GM12878 (cell line): Measurements from ENCODE around the gene PPP1R9B. TPM values are rescaled to one million over a fixed set of nuclear protein-coding genes. Genes with fewer than 3 reads are reported as not detected.

Experiments
- CBFB ChIP-seq: IDR thresholded peaks from 2 replicates; pipeline ENCODE4 v1.6.1; 2016; ENCODE audit warnings: antibody characterized with exemption, low read depth
- CEBPB ChIP-seq, 2 experiments: fragments of 150-350 bp in 1 of 2; IDR thresholded peaks; 2 replicates each; pipeline ENCODE4 v1.6.1; 2012 to 2014; ENCODE audit warnings: low read depth in 2 of 2, low read length in 2 of 2, borderline replicate concordance in 1 of 2, inconsistent platforms in 1 of 2
- EZH2 ChIP-seq: IDR thresholded peaks from 2 replicates; pipeline ENCODE4 v1.6.1; 2012; ENCODE audit warnings: low read depth, mild to moderate bottlenecking, control low read depth, inconsistent platforms, low read length, borderline replicate concordance; ENCODE audit not compliant: control insufficient read depth
- GABPA ChIP-seq: IDR thresholded peaks from 2 replicates; pipeline ENCODE4 v1.6.1; 2014; ENCODE audit warnings: antibody characterized with exemption, low read depth, mild to moderate bottlenecking, inconsistent platforms
- HDAC2 ChIP-seq: fragments of 200-600 bp; sonication (generic); IDR thresholded peaks from 2 replicates; pipeline ENCODE4 v1.6.1; 2017
- KDM1A ChIP-seq: fragments of 200-600 bp; sonication (generic); IDR thresholded peaks from 2 replicates; pipeline ENCODE4 v1.6.1; 2016; ENCODE audit warnings: borderline replicate concordance
- KLF5 ChIP-seq: fragments of 450-650 bp; IDR thresholded peaks from 2 replicates; pipeline ENCODE4 v1.6.1; 2014; ENCODE audit warnings: mild to moderate bottlenecking; ENCODE audit not compliant: partially characterized antibody
- MYB ChIP-seq: fragments of 150-350 bp; IDR thresholded peaks from 2 replicates; pipeline ENCODE4 v1.6.1; 2014; ENCODE audit warnings: mild to moderate bottlenecking, low read depth, low read length, borderline replicate concordance
- NR2F1 ChIP-seq: fragments of 450-650 bp; conservative IDR thresholded peaks from 2 replicates; pipeline ENCODE4 v1.6.1; 2017; ENCODE audit warnings: mild to moderate bottlenecking
- SUZ12 ChIP-seq: fragments of 200-600 bp; sonication (generic); IDR thresholded peaks from one replicate; pipeline ENCODE4 v1.6.1; 2018; ENCODE audit warnings: antibody characterized with exemption, mild to moderate bottlenecking; ENCODE audit not compliant: unreplicated experiment
- ZNF207 ChIP-seq: fragments of 450-650 bp; IDR thresholded peaks from 2 replicates; pipeline ENCODE4 v1.6.1; 2014; ENCODE audit warnings: antibody characterized with exemption, mild to moderate bottlenecking, borderline replicate concordance
- polyA plus RNA-seq, 11 experiments: library from polyadenylated mRNA; depleted of rRNA in 4 of 11; unstranded in 6 of 11; stranded (reverse) in 5 of 11; fragments of >200 nt; fragmentation: Nextera tagmentation in 4 of 11; fragmentation: Illumina TruSeq in 1 of 11; extraction: Ambion mirVana in 4 of 11; extraction: Trizol in 1 of 11; gene quantifications; 1 replicate in 1 of 11; 2 replicates in 10 of 11; pipeline versions ENCODE4 v1.2.1 to v1.2.3, GENCODE V29; 2011 to 2016; ENCODE audit warnings: inconsistent platforms in 2 of 11, missing spikeins in 2 of 11, low read depth in 1 of 11
- total RNA-seq, 4 experiments: library from RNA; depleted of rRNA in 3 of 4; stranded (reverse); fragments of >200 nt in 3 of 4; fragmentation: Illumina TruSeq in 1 of 4; extraction: Trizol in 1 of 4; gene quantifications; 2 replicates each; pipeline versions ENCODE4 v1.2.1 to v1.2.3, GENCODE V29; 2013 to 2021
- TF ChIP-seq, protein P1 (sequence below): fragments of 450-650 bp; IDR thresholded peaks from 2 replicates; pipeline ENCODE4 v1.6.1; 2017; ENCODE audit warnings: mild to moderate bottlenecking

Gene PPP1R9B
- total and polyA plus RNA-seq, 10 of the 15 experiments (the other 5 are each of a cell fraction or from before 2014, with no cell fraction given), result 0.20 to 107 (median 37.5) TPM

DNA sequence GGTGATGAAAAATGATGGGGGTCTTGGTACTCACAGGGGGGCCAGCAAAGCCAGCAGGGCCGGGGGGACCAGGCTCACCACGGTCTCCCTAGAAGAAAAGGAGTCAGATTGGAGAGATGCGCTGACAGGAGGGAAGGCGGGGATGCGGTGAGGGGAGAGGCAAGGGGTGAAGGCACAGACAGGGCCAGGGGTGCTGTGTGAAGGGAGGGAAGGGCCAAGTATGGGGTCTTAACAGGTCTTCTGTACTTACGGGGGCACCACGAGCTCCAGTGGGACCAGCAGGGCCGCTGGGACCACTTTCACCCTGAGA, 39.8 kb upstream of the PPP1R9B start (continued):
- TF ChIP-seq EZH2, result no peak
- TF ChIP-seq GABPA, result no peak
- no peak for TF ChIP-seq HDAC2
- no peak for TF ChIP-seq KLF5
- TF ChIP-seq KDM1A, result no peak
- no peak for TF ChIP-seq CEBPB (IDR thresholded peaks at IDR 0.05; ENCODE audit: borderline replicate concordance in 1 of 2, low read depth in 2 of 2, low read length in 2 of 2)
- no peak for TF ChIP-seq MYB
- TF ChIP-seq, protein P1, sequence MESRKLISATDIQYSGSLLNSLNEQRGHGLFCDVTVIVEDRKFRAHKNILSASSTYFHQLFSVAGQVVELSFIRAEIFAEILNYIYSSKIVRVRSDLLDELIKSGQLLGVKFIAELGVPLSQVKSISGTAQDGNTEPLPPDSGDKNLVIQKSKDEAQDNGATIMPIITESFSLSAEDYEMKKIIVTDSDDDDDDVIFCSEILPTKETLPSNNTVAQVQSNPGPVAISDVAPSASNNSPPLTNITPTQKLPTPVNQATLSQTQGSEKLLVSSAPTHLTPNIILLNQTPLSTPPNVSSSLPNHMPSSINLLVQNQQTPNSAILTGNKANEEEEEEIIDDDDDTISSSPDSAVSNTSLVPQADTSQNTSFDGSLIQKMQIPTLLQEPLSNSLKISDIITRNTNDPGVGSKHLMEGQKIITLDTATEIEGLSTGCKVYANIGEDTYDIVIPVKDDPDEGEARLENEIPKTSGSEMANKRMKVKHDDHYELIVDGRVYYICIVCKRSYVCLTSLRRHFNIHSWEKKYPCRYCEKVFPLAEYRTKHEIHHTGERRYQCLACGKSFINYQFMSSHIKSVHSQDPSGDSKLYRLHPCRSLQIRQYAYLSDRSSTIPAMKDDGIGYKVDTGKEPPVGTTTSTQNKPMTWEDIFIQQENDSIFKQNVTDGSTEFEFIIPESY, result no peak
- TF ChIP-seq CBFB, result no peak
- TF ChIP-seq SUZ12, result no peak
- no peak for TF ChIP-seq NR2F1
- no peak for TF ChIP-seq ZNF207
- TF ChIP-seq, all 136 proteins: peak for 0
